ENCODE data around the gene SCG3. TPM values are rescaled to one million over a fixed set of nuclear protein-coding genes. Genes with fewer than 3 reads are reported as not detected.

SCG3 gene
- total RNA-seq, 1 experiment from 2014 or later: not detected

DNA sequence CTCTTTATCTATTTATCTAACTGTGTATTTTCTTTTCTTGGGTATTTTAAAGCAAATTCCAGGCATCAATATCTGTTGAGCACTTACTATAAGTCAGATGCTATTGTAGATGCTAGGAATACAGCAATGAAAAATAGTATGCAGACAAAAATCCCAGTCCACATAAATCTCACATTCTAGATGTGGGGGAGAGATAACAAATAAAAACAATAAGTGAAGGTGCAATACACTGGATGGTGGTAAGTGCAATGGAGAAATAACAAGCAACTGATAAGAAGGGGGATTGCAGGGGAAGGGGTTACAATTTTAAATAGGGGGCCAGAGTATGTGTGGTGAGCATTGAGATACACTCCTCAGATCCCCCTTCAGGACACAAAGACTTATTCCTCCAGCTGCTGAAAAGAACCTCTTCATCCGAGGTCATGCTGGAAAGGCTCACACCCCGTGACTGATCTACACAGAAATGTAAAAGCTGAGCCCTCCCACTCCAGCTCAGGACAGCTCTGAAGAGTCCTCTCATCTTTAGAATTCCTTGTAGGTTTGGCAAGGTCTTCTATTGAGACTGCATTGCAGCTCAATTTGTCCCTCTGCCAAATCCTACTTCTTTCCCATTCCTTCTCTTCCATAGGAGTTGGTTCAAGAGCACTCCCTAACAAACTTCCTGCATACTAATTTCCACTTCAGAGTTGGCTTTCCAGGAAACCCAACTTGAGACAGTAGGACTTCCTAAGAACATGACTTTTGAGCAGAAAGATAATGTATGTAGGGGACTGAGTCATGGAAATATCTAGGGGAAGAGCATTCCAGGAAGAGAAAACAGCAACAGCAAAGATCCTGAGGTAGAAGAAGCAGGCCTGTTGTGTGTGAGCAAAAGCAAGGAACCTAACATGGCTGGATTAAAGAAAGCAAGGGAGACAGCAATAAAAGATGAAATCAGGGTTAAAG is 8.1 kb upstream of the SCG3 start:
- Histone ChIP-seq H3K36me3 (ENCODE audit: low read depth) (no peaks in the 10 kb centered on the region), H3K4me2 (no peak overlapping the region), H3F3A (ENCODE audit: insufficient read depth, low read depth) (no peaks in the 10 kb centered on the region), H3K4me1 (replicated peaks; ENCODE audit: insufficient read depth) (no peaks in the 10 kb centered on the region), H3K27ac (no peak overlapping the region), H4K20me1 (ENCODE audit: insufficient read depth) (no peaks in the 10 kb centered on the region), H3K27me3 (ENCODE audit: insufficient read depth, low read depth) (no peaks in the 10 kb centered on the region), H3K4me3 (no peak overlapping the region), H3K9me3 (ENCODE audit: insufficient read depth, low read depth) (no peaks in the 10 kb centered on the region), H3K9me2 (ENCODE audit: insufficient read depth) (no peaks in the 10 kb centered on the region), H3K79me2 (ENCODE audit: low read depth) (no peaks in the 10 kb centered on the region), H2AFZ (no peak overlapping the region)
- POLR2A ChIA-PET (ENCODE audit: unreplicated experiment): no interaction called here
- BruUV-seq (replicated peaks): no TSS peak
- intact Hi-C loops (cut with micrococcal nuclease; ENCODE audit: unreplicated experiment): no loop called here
- DNase-seq: no peak
- CTCF ChIA-PET: no interaction called here
- no peak for TF ChIP-seq EZH2 (IDR thresholded peaks at IDR 0.05; ENCODE audit: low read depth)
- TF ChIP-seq, protein P1, sequence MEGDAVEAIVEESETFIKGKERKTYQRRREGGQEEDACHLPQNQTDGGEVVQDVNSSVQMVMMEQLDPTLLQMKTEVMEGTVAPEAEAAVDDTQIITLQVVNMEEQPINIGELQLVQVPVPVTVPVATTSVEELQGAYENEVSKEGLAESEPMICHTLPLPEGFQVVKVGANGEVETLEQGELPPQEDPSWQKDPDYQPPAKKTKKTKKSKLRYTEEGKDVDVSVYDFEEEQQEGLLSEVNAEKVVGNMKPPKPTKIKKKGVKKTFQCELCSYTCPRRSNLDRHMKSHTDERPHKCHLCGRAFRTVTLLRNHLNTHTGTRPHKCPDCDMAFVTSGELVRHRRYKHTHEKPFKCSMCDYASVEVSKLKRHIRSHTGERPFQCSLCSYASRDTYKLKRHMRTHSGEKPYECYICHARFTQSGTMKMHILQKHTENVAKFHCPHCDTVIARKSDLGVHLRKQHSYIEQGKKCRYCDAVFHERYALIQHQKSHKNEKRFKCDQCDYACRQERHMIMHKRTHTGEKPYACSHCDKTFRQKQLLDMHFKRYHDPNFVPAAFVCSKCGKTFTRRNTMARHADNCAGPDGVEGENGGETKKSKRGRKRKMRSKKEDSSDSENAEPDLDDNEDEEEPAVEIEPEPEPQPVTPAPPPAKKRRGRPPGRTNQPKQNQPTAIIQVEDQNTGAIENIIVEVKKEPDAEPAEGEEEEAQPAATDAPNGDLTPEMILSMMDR (conservative IDR thresholded peaks at IDR 0.05): no peak

DNA sequence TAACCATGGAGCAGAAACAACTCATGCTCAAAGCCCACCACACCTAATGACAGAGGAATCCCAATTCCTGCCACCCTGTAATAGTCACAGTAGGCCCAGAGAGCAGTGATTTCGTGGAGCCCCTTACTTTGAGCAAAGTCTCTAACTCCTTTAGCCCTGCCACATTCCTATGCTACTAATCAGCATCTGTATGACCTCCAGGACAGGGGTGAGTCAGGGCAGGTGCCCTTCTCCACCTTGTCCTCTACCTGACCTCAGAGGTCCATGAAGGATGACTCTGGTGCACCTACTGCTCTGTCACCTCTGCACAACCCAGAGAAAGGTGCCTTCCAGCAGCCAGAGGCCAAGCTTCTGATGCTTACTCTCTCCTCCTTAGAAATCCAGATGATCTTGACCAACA is 6.1 kb upstream of the SCG3 start:
- Histone ChIP-seq H3K79me2 (ENCODE audit: low read depth) (no peaks in the 10 kb centered on the region), H3K4me3 (no peak overlapping the region), H3F3A (ENCODE audit: insufficient read depth, low read depth) (no peaks in the 10 kb centered on the region), H3K9me3 (ENCODE audit: insufficient read depth, low read depth) (no peaks in the 10 kb centered on the region), H3K27ac (no peak overlapping the region), H3K4me1 (replicated peaks; ENCODE audit: insufficient read depth) (no peaks in the 10 kb centered on the region), H2AFZ (no peak overlapping the region), H3K9me2 (ENCODE audit: insufficient read depth) (no peaks in the 10 kb centered on the region), H3K4me2 (no peak overlapping the region), H4K20me1 (ENCODE audit: insufficient read depth) (no peaks in the 10 kb centered on the region), H3K36me3 (ENCODE audit: low read depth) (no peaks in the 10 kb centered on the region), H3K27me3 (ENCODE audit: insufficient read depth, low read depth) (no peaks in the 10 kb centered on the region)
- TF ChIP-seq, protein P1 (conservative IDR thresholded peaks at IDR 0.05): no peak
- no peak for TF ChIP-seq EZH2 (IDR thresholded peaks at IDR 0.05; ENCODE audit: low read depth)
- DNase-seq: no peak
- ChIA-PET CTCF (interaction anchor here (0.7 kb wide), 1 partner anchor 33 kb away, joined by 3 read pairs; no protein-coding TSS in a partner anchor), POLR2A (ENCODE audit: unreplicated experiment) (no interaction called here)
- intact Hi-C loops (cut with micrococcal nuclease; ENCODE audit: unreplicated experiment): no loop called here
- BruUV-seq (replicated peaks): no TSS peak

DNA sequence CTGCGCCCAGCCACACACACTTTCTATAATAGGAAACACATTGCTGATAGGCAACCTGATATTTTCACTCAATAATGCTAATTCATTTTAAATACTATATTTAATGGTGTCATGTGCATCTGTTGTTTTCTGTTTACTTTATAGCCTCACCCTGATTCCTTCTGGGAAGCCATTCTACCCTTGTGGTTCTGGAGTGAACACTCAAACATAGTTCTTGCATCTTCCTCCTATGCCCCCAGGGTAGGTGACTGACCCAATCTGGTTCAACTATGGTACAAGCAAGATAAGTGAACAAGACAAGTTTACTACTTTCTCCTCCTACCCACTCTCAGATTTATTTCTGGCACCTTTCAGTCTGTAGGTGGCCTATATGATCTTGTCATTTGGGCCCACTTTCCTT is 4.3 kb upstream of the SCG3 start:
- no peak for DNase-seq
- no peaks in the 10 kb centered on the region for H3F3A ChIP-seq (ENCODE audit: insufficient read depth, low read depth)
- no peak overlapping the region for H3K27ac ChIP-seq
- no peaks in the 10 kb centered on the region for H3K9me2 ChIP-seq (ENCODE audit: insufficient read depth)
- ChIA-PET POLR2A (ENCODE audit: unreplicated experiment) (no interaction called here), CTCF (no interaction called here)
- intact Hi-C loops (cut with micrococcal nuclease; ENCODE audit: unreplicated experiment): no loop called here
- H3K4me2 ChIP-seq: no peak overlapping the region
- no peaks in the 10 kb centered on the region for H3K79me2 ChIP-seq (ENCODE audit: low read depth)
- H3K9me3 ChIP-seq (ENCODE audit: insufficient read depth, low read depth): no peaks in the 10 kb centered on the region
- no peaks in the 10 kb centered on the region for H4K20me1 ChIP-seq (ENCODE audit: insufficient read depth)
- H2AFZ ChIP-seq: no peak overlapping the region
- no peak overlapping the region for H3K4me3 ChIP-seq
- no peaks in the 10 kb centered on the region for H3K27me3 ChIP-seq (ENCODE audit: insufficient read depth, low read depth)
- no peaks in the 10 kb centered on the region for H3K36me3 ChIP-seq (ENCODE audit: low read depth)
- no peaks in the 10 kb centered on the region for H3K4me1 ChIP-seq (replicated peaks; ENCODE audit: insufficient read depth)
- no TSS peak for BruUV-seq (replicated peaks)
- TF ChIP-seq, protein P1 (conservative IDR thresholded peaks at IDR 0.05): no peak
- TF ChIP-seq EZH2 (IDR thresholded peaks at IDR 0.05; ENCODE audit: low read depth): no peak

Data from PC-9 (cell line).